ENCODE data around the gene MARCHF11. TPM values are rescaled to one million over a fixed set of nuclear protein-coding genes. Genes with fewer than 3 reads are reported as not detected.

The MARCHF11 gene, protein sequence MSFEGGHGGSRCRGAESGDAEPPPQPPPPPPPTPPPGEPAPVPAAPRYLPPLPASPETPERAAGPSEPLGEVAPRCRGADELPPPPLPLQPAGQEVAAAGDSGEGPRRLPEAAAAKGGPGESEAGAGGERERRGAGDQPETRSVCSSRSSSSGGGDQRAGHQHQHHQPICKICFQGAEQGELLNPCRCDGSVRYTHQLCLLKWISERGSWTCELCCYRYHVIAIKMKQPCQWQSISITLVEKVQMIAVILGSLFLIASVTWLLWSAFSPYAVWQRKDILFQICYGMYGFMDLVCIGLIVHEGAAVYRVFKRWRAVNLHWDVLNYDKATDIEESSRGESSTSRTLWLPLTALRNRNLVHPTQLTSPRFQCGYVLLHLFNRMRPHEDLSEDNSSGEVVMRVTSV
- not detected in 5 replicates for total RNA-seq (2022; extraction: Qiagen RNA extraction; ENCODE audit: low read depth)

DNA sequence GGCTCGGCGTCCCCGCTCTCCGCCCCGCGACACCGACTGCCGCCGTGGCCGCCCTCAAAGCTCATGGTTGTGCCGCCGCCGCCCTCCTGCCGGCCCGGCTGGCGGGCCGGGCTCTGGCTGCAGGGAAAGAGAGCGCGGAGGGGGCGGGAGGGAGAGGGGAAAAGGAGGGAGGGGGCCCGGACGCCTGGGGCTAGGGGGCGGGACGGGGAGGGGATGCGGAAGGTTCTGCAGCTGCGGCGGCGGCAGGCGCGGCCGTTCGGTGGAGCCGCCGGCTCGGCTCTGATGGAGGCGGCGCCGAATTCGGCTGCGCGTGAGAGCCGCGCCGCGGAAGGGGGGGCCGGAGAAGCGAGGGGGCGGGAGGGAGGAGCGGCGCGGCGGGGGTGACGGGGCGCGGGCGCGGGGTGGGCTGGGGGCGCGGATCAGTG lies at the start of gene MARCHF11:
Gene MARCHF11, minus strand, starts transcription at position 281 of the 425 bp plus-strand sequence. Its CDS starts 216 bp downstream, at position 65.

All from A549 treated with GW870086 at 1 μM for 4 hours (cell line).